GM12878 (cell line): Measurements from ENCODE around the gene FARS2. TPM values are rescaled to one million over a fixed set of nuclear protein-coding genes. Genes with fewer than 3 reads are reported as not detected.

ENCODE experiments used
- ATAC-seq: fragments of 200-7000 bp; cut with Tn5 transposase; 3 replicates; pipeline ENCODE4 v1.9.1; 2020; ENCODE audit warnings: mild to moderate bottlenecking, moderate library complexity
- BruUV-seq: library from RNA; stranded (reverse); fragments of 400-500 nt; replicated peaks from 2 replicates; lab custom pipeline; 2021; lab: Mats Ljungman, UMichigan
- CTCF ChIA-PET: fragments of 300-600 bp; sonication (Branson Sonifier 250); formaldehyde crosslinking; extraction: SDS; loops from one replicate; lab custom pipeline; 2021; ENCODE audit warnings: inconsistent platforms; lab: Yijun Ruan, JAX
- POLR2A ChIA-PET: fragments of 350-600 bp; formaldehyde crosslinking; extraction: SDS; loops from one replicate; lab custom pipeline; 2021; ENCODE audit warnings: inconsistent platforms; lab: Charles Lee
- RAD21 ChIA-PET: fragments of 300-600 bp; sonication (Branson Sonifier 250); formaldehyde crosslinking; loops from one replicate; lab custom pipeline; 2023; ENCODE audit warnings: antibody characterized with exemption; ENCODE audit not compliant: unreplicated experiment; lab: Charles Lee
- SMC1A ChIA-PET: fragments of 300-600 bp; sonication (Branson Sonifier 250); formaldehyde crosslinking; loops from one replicate; lab custom pipeline; 2023; ENCODE audit not compliant: unreplicated experiment, uncharacterized antibody; lab: Charles Lee
- DNase-seq: peaks from one replicate; pipeline ENCODE4 v3.0.0-alpha.2; 2011; ENCODE audit warnings: low read depth, low spot score
- FAIRE-seq: peaks from 3 replicates; lab custom pipeline; 2011; peaks lifted over from hg19 to GRCh38; lab: Jason Lieb, UNC
- H2AFZ ChIP-seq: 2 replicates; pipeline ENCODE4 v1.6.0; 2011; ENCODE audit warnings: low read depth, low read length, control low read depth; ENCODE audit not compliant: control insufficient read depth
- H3K27ac ChIP-seq: 2 replicates; pipeline ENCODE4 v1.5.1; 2011; ENCODE audit warnings: control low read depth; ENCODE audit not compliant: control insufficient read depth, insufficient read depth
- H3K27me3 ChIP-seq, 2 experiments: replicated peaks in 1 of 2; 2 replicates each; pipeline versions ENCODE4 v1.6.0 to v1.6.1; 2011; ENCODE audit warnings: low read length in 1 of 2; ENCODE audit not compliant: control insufficient read depth in 2 of 2, insufficient read depth in 2 of 2
- H3K36me3 ChIP-seq, 2 experiments: 2 replicates each; pipeline ENCODE4 v1.5.1; 2011; ENCODE audit warnings: low read length in 1 of 2; ENCODE audit not compliant: control insufficient read depth in 2 of 2, insufficient read depth in 2 of 2
- H3K4me1 ChIP-seq: 2 replicates; pipeline ENCODE4 v1.6.1; 2011; ENCODE audit warnings: mild to moderate bottlenecking, low read length, moderate library complexity, mixed read lengths; ENCODE audit not compliant: control insufficient read depth, insufficient read depth
- H3K4me2 ChIP-seq: 2 replicates; pipeline ENCODE4 v1.6.0; 2011; ENCODE audit warnings: control low read depth; ENCODE audit not compliant: control insufficient read depth, insufficient read depth
- H3K4me3 ChIP-seq: fragments of 200-600 bp; sonication (generic); 2 replicates; pipeline ENCODE4 v1.5.1; 2016
- H3K79me2 ChIP-seq: 2 replicates; pipeline ENCODE4 v1.6.0; 2011; ENCODE audit warnings: low read length; ENCODE audit not compliant: control insufficient read depth, insufficient read depth
- H3K9ac ChIP-seq: 2 replicates; pipeline ENCODE4 v1.8.0; 2011; ENCODE audit warnings: low read length, control low read depth, mixed read lengths; ENCODE audit not compliant: control insufficient read depth, insufficient read depth
- H3K9me3 ChIP-seq: replicated peaks from 3 replicates; pipeline ENCODE4 v1.5.1; 2011; ENCODE audit warnings: mild to moderate bottlenecking, low read length; ENCODE audit not compliant: control insufficient read depth, insufficient read depth
- H4K20me1 ChIP-seq: 2 replicates; pipeline ENCODE4 v1.6.0; 2011; ENCODE audit not compliant: control insufficient read depth, insufficient read depth
- CHD2 ChIP-seq: IDR thresholded peaks from 2 replicates; pipeline ENCODE4 v1.6.1; 2011; ENCODE audit warnings: low read depth, low read length, improper control_type of control experiment, borderline replicate concordance
- CREB1 ChIP-seq: IDR thresholded peaks from 2 replicates; pipeline ENCODE4 v1.6.1; 2012; ENCODE audit warnings: low read depth, mild to moderate bottlenecking, inconsistent platforms
- CTCF ChIP-seq, 3 experiments: IDR thresholded peaks in 2 of 3; conservative IDR thresholded peaks in 1 of 3; 2 replicates each; pipeline ENCODE4 v1.5.1; 2011; ENCODE audit warnings: low read depth in 3 of 3, low read length in 3 of 3, mild to moderate bottlenecking in 3 of 3, control low read depth in 2 of 3, moderate library complexity in 2 of 3, inconsistent platforms in 1 of 3, mixed read lengths in 1 of 3; ENCODE audit not compliant: control insufficient read depth in 2 of 3, insufficient read depth in 1 of 3; ENCODE audit errors: extremely low read depth in 1 of 3
- FOS ChIP-seq: IDR thresholded peaks from 3 replicates; pipeline ENCODE4 v1.6.1; 2011; ENCODE audit warnings: borderline replicate concordance; ENCODE audit not compliant: insufficient read length; ENCODE audit errors: extremely low read depth
- LARP7 ChIP-seq: fragments of 450-650 bp; IDR thresholded peaks from 2 replicates; pipeline ENCODE4 v1.6.1; 2017; ENCODE audit warnings: mild to moderate bottlenecking
- MXI1 ChIP-seq: fragments of 150-350 bp; IDR thresholded peaks from 2 replicates; pipeline ENCODE4 v1.6.1; 2011; ENCODE audit warnings: low read depth, mild to moderate bottlenecking, inconsistent platforms, low read length, improper control_type of control experiment
- PBX3 ChIP-seq: IDR thresholded peaks from 2 replicates; pipeline ENCODE4 v1.6.1; 2011; ENCODE audit warnings: mild to moderate bottlenecking, low read depth, low read length, moderate library complexity; ENCODE audit not compliant: insufficient replicate concordance
- RAD21 ChIP-seq: IDR thresholded peaks from 2 replicates; pipeline ENCODE4 v1.6.1; 2011; ENCODE audit warnings: mild to moderate bottlenecking, low read depth, low read length, moderate library complexity; ENCODE audit not compliant: insufficient read depth
- RAD51 ChIP-seq: fragments of 450-650 bp; IDR thresholded peaks from 2 replicates; pipeline ENCODE4 v1.6.1; 2016; ENCODE audit warnings: moderate library complexity, mild to moderate bottlenecking, inconsistent platforms
- RELB ChIP-seq: fragments of 450-650 bp; IDR thresholded peaks from 2 replicates; pipeline ENCODE4 v1.6.1; 2017; ENCODE audit warnings: low read depth, mild to moderate bottlenecking, moderate library complexity
- RFX5 ChIP-seq: IDR thresholded peaks from 2 replicates; pipeline ENCODE4 v1.6.1; 2011; ENCODE audit warnings: low read depth, low read length, improper control_type of control experiment
- WRNIP1 ChIP-seq: IDR thresholded peaks from 2 replicates; pipeline ENCODE4 v1.6.1; 2011; ENCODE audit warnings: low read depth, low read length, improper control_type of control experiment, borderline replicate concordance
- ZNF622 ChIP-seq: fragments of 450-650 bp; IDR thresholded peaks from 2 replicates; pipeline ENCODE4 v1.6.1; 2017; ENCODE audit warnings: mild to moderate bottlenecking, inconsistent platforms
- WGBS: methylation state at CpG from one replicate; pipeline ENCODE4 v1.1.6; 2016; ENCODE audit warnings: low lambda C conversion rate; ENCODE audit not compliant: insufficient replicate concordance, insufficient coverage; ENCODE audit errors: missing lambda C conversion rate; 5-methylcytosine and 5-hydroxymethylcytosine counted together
- in situ Hi-C: fragments of 300-500 bp; cut with MboI; formaldehyde crosslinking; loops from 9 replicates; pipeline ENCODE4 v1.14.3; 2018; ENCODE audit warnings: mixed read lengths
- intact Hi-C: fragments of 100-400 bp; cut with micrococcal nuclease; formaldehyde crosslinking; loops from one replicate; pipeline ENCODE4 v1.14.2; 2022; ENCODE audit not compliant: unreplicated experiment
- polyA plus RNA-seq, 11 experiments: library from polyadenylated mRNA; depleted of rRNA in 4 of 11; unstranded in 6 of 11; stranded (reverse) in 5 of 11; fragments of >200 nt; fragmentation: Nextera tagmentation in 4 of 11; fragmentation: Illumina TruSeq in 1 of 11; extraction: Ambion mirVana in 4 of 11; extraction: Trizol in 1 of 11; gene quantifications; 1 replicate in 1 of 11; 2 replicates in 10 of 11; pipeline versions ENCODE4 v1.2.1 to v1.2.3, GENCODE V29; 2011 to 2016; ENCODE audit warnings: inconsistent platforms in 2 of 11, missing spikeins in 2 of 11, low read depth in 1 of 11
- total RNA-seq, 4 experiments: library from RNA; depleted of rRNA in 3 of 4; stranded (reverse); fragments of >200 nt in 3 of 4; fragmentation: Illumina TruSeq in 1 of 4; extraction: Trizol in 1 of 4; gene quantifications; 2 replicates each; pipeline versions ENCODE4 v1.2.1 to v1.2.3, GENCODE V29; 2013 to 2021

The FARS2 gene
- total and polyA plus RNA-seq, 10 of the 15 experiments (the other 5 are each of a cell fraction or from before 2014, with no cell fraction given) = 16.8 to 46.7 (median 25.6) TPM

GRCh38 chr6:5667737-5668136 is 406.4 kb downstream of the FARS2 start:
- RAD21 ChIA-PET = no interaction called here
- no peak overlapping the region for H3K9ac ChIP-seq
- H4K20me1 ChIP-seq = no peaks in the 10 kb centered on the region
- H3K27ac ChIP-seq = no peak overlapping the region
- H3K36me3 ChIP-seq = no peaks in the 10 kb centered on the region
- no peak for ATAC-seq
- TF ChIP-seq PBX3 (no peak), RELB (no peak)
- TF ChIP-seq, all 136 proteins: peak for 0
- FAIRE-seq (no peak), DNase-seq (no peak)
- SMC1A ChIA-PET = interaction anchor here (1.2 kb wide), 1 partner anchor 8 kb away, joined by 4 read pairs; no protein-coding TSS in a partner anchor
- Histone ChIP-seq H3K79me2 (no peaks in the 10 kb centered on the region), H3K4me2 (no peak overlapping the region), H3K4me1 (peaks cover 9% of the 10 kb centered on the region), H3K27me3 (no peaks in the 10 kb centered on the region), H3K4me3 (no peak overlapping the region), H2AFZ (no peak overlapping the region), H3K9me3 (no peaks in the 10 kb centered on the region)
- CTCF ChIA-PET = interaction anchor here (0.7 to 1.6 kb wide), 2 partner anchors 15 to 196 kb away, joined by 3 to 5 read pairs; no protein-coding TSS in a partner anchor
- intact Hi-C loops = no loop called here
- POLR2A ChIA-PET = no interaction called here
- BruUV-seq = no TSS peak
- in situ Hi-C loops = no loop called here
- WGBS = 27% methylated on average over 5 of the region's 5 CpGs

- Histone ChIP-seq H2AFZ (no peak overlapping the region), H3K9ac (no peak overlapping the region), H4K20me1 (no peaks in the 10 kb centered on the region), H3K4me1 (peaks cover 7% of the 10 kb centered on the region), H3K79me2 (no peaks in the 10 kb centered on the region)
- no peak for DNase-seq
- no peak for ATAC-seq
- TF ChIP-seq FOS (no peak), RAD21 (no peak), ZNF622 (no peak), CTCF (IDR thresholded peaks at IDR 0.05 in 2 of 3, conservative IDR thresholded peaks at IDR 0.05 in 1 of 3; ENCODE audit: control insufficient read depth in 2 of 3, extremely low read depth in 1 of 3, insufficient read depth in 1 of 3, low read depth in 3 of 3, low read length in 3 of 3) (no peak), LARP7 (no peak), CREB1 (no peak), RFX5 (no peak), CHD2 (no peak), RAD51 (no peak), MXI1 (no peak), WRNIP1 (no peak)
- TF ChIP-seq, all 136 proteins: peak for 0
- Histone ChIP-seq H3K4me2 (no peak overlapping the region), H3K36me3 (no peaks in the 10 kb centered on the region), H3K4me3 (no peak overlapping the region), H3K27me3 (no peaks in the 10 kb centered on the region), H3K27ac (no peak overlapping the region), H3K9me3 (no peaks in the 10 kb centered on the region)
- no TSS peak for BruUV-seq
- ChIA-PET POLR2A (no interaction called here), RAD21 (interaction anchor here (1.3 to 2.6 kb wide), 2 partner anchors 53 to 199 kb away, joined by 6 to 15 read pairs; no protein-coding TSS in a partner anchor), CTCF (interaction anchor here (0.6 to 2.3 kb wide), 3 partner anchors 9 to 199 kb away, joined by 3 to 13 read pairs (median 3); no protein-coding TSS in a partner anchor), SMC1A (interaction anchor here (1.1 to 1.5 kb wide), 2 partner anchors 19 to 199 kb away, joined by 3 to 5 read pairs; no protein-coding TSS in a partner anchor)
- 67% methylated on average over 2 of the region's 2 CpGs for WGBS
- intact Hi-C loops = no loop called here
- in situ Hi-C loops = no loop called here
- no peak for FAIRE-seq
Observed at GRCh38 chr6:5670381-5670780, 409.1 kb downstream of the FARS2 start.
